HG03378 (cell line): Measurements from ENCODE around the gene KLHL40.

Source experiments
- ATAC-seq: cut with Tn5 transposase; IDR thresholded peaks from one replicate; pipeline ENCODE4 v1.9.1; 2021; ENCODE audit warnings: mild to moderate bottlenecking, moderate library complexity; ENCODE audit not compliant: unreplicated experiment

The KLHL40 gene

GRCh38 chr3:42656680-42657610, 28.4 kb upstream of the KLHL40 start:
- ATAC-seq: no peak

- ATAC-seq: no peak
Observed at GRCh38 chr3:42657675-42658074, 27.7 kb upstream of the KLHL40 start.

GRCh38 chr3:42658091-42658770, 27.1 kb upstream of the KLHL40 start:
- ATAC-seq: no peak

- ATAC-seq: no peak
Observed at GRCh38 chr3:42658771-42659390, 26.5 kb upstream of the KLHL40 start.

GRCh38 chr3:42659451-42660130, 25.7 kb upstream of the KLHL40 start:
- ATAC-seq: no peak

GRCh38 chr3:42660131-42660715, 25.1 kb upstream of the KLHL40 start:
- no peak for ATAC-seq

- ATAC-seq: no peak
Observed at GRCh38 chr3:42660898-42661297, 24.4 kb upstream of the KLHL40 start.

GRCh38 chr3:42661593-42662022, 23.7 kb upstream of the KLHL40 start:
- no peak for ATAC-seq

- no peak for ATAC-seq
Observed at GRCh38 chr3:42662037-42662812, 23.1 kb upstream of the KLHL40 start.

- no peak for ATAC-seq
Observed at GRCh38 chr3:42662813-42663535, 22.4 kb upstream of the KLHL40 start.

- no peak for ATAC-seq
Observed at GRCh38 chr3:42663581-42664437, 21.5 kb upstream of the KLHL40 start.

GRCh38 chr3:42664438-42664803, 20.9 kb upstream of the KLHL40 start:
- no peak for ATAC-seq

- ATAC-seq: no peak
Observed at GRCh38 chr3:42665050-42665878, 20.1 kb upstream of the KLHL40 start.

GRCh38 chr3:42666022-42666421, 19.3 kb upstream of the KLHL40 start:
- ATAC-seq: no peak

- no peak for ATAC-seq
Observed at GRCh38 chr3:42666577-42666998, 18.7 kb upstream of the KLHL40 start.

- ATAC-seq: no peak
Observed at GRCh38 chr3:42667096-42667522, 18.2 kb upstream of the KLHL40 start.
